HG02798 (cell line): ENCODE measurements around the gene SCAANT1.

Source experiments
- ATAC-seq: cut with Tn5 transposase; IDR thresholded peaks from one replicate; pipeline ENCODE4 v1.9.1; 2021; ENCODE audit warnings: mild to moderate bottlenecking; ENCODE audit not compliant: unreplicated experiment, poor library complexity

SCAANT1 gene

GRCh38 chr3:63934041-63934866 is 22.1 kb upstream of the SCAANT1 start:
- no peak for ATAC-seq

GRCh38 chr3:63933459-63933858 is 21.3 kb upstream of the SCAANT1 start:
- peak; percentile 63 for ATAC-seq

- ATAC-seq, result no peak
Measured at GRCh38 chr3:63932509-63933212, 20.5 kb upstream of the SCAANT1 start.

- no peak for ATAC-seq
Measured at GRCh38 chr3:63931290-63931689, 19.1 kb upstream of the SCAANT1 start.

- ATAC-seq, result peak; percentile 89
Measured at GRCh38 chr3:63927422-63928280, 15.5 kb upstream of the SCAANT1 start.

GRCh38 chr3:63926309-63926708 is 14.1 kb upstream of the SCAANT1 start:
- no peak for ATAC-seq

- ATAC-seq, result peak; percentile 20
Measured at GRCh38 chr3:63922491-63923199, 10.5 kb upstream of the SCAANT1 start.

- ATAC-seq, result peak; percentile 76
Measured at GRCh38 chr3:63921741-63922482, 9.7 kb upstream of the SCAANT1 start.

GRCh38 chr3:63920001-63920400 is 7.8 kb upstream of the SCAANT1 start:
- ATAC-seq, result no peak

GRCh38 chr3:63918321-63918720 is 6.1 kb upstream of the SCAANT1 start:
- ATAC-seq, result no peak

GRCh38 chr3:63914312-63914711 is 2.1 kb upstream of the SCAANT1 start:
- ATAC-seq, result no peak

- peak; percentile 18 for ATAC-seq
Measured at GRCh38 chr3:63912768-63913588, 795 bp upstream of the SCAANT1 start.

GRCh38 chr3:63911509-63911872 is 692 bp downstream of the SCAANT1 start:
- ATAC-seq, result no peak

GRCh38 chr3:63910891-63911290 is 1.3 kb downstream of the SCAANT1 start:
- no peak for ATAC-seq

- no peak for ATAC-seq
Measured at GRCh38 chr3:63910001-63910400, 2.2 kb downstream of the SCAANT1 start.

GRCh38 chr3:63909431-63909830 is 2.8 kb downstream of the SCAANT1 start:
- ATAC-seq, result no peak

GRCh38 chr3:63908776-63909175 is 3.4 kb downstream of the SCAANT1 start:
- ATAC-seq, result no peak

- no peak for ATAC-seq
Measured at GRCh38 chr3:63908081-63908736, 4.0 kb downstream of the SCAANT1 start.
